GM19035 (cell line): ENCODE measurements around the gene MMP8.

ENCODE experiments used
- ATAC-seq: cut with Tn5 transposase; IDR thresholded peaks from one replicate; pipeline ENCODE4 v1.9.1; 2021; ENCODE audit not compliant: unreplicated experiment

Gene MMP8

DNA sequence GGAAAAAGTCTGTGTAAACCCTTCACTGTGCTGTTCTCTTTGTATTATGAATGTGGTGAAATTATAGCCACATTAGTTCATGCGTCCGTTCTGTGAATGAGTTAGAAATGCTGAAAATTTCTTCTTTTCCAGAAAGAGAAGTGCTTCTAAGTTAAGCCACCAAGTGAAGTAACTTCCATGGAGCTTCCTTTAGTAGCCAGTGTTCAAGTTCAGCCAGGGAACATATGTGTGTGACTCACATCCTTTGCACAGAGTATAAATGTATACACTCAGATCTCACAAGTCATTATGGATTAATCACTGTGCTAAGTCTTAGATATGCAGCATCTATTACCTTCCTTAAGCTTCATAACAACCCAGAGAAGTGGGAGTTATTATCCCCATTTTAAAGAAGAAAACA lies 3.1 kb upstream of the MMP8 start:
- ATAC-seq: no peak

DNA sequence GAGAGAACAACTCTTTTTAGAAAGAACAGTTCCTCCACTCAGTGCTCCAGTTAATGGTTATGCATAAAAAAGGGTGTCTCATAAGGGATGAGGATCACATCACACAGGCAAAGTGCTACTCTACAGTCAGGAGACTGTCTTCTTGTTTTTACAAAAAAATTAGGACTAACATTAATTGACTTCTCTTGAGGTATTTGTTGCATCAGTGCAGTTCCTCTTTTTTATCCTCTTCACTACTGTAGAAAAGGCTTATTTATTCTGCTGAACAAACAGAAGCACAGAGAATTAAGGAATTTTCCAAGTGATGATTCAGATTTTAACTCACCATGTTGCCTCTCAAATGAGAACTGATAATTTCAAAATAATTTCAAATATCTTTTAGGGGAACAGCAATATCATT lies 1.9 kb downstream of the MMP8 start:
- no peak for ATAC-seq

DNA sequence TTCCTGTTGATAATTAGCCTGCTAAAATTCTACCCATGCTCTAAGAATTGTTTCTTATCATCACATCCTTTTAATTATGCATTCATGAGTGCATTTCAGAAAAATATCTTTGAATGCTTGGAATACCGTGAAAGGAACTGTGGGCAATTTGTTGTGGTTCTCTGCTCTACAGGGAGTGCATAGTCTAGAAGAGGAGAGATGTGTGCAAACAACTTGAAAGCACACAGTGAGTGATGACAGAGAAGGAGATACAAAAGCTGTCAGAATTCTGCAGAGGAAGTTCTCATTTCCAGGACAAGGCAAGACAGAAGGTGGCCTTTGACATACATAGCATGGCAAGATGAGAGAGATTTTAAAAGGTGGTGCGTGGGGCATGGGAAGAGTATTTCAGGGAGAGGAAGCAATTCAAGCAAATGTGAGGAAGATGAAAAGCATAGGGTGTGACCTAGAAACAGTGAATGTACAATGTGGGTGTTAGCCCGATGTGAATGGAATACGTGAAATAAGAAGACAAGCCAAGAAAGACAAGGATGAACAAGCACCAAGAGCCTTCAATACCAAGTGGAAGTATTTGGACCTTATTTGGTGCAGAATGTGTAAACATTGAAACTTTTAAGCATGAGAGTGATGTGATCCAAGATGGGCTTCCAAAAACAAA lies 5.0 kb downstream of the MMP8 start:
- no peak for ATAC-seq

DNA sequence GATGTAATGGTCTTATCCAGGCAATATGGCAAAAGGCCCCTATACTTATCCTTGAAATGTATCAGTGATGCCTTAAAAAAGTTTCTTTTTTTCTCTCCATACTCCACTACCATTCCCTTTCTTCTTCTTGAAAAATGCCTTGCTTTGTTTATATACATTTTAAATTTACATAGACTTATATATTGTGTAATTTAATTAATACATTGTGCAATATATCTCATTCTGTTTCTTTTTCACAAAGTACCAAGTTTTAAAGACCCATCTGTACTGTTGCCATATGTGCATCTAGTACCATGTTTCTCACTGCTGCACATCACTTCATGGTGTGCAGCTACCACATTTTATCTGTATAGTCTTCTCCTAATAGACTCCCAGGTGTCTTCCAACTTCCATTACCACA lies 7.5 kb downstream of the MMP8 start:
- ATAC-seq: no peak

DNA sequence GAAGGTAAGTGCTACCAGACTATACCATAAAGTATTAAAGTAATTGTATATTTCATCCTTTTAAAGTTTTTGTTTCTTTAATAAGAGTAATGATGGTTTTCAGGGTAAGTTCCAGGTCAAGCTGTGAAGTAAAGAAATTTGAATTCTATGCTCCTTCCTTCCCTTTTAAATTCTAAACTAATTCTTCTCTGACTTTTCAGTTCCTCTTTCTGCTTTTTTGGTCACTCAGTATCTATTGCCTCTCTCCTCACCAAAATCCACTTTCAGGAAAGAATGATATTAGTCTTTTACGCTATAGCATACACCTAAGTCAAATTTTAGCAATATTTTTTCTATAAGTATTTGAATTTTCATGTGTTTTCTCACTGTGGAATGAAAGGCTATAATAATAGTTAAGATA lies 8.2 kb downstream of the MMP8 start:
- no peak for ATAC-seq

DNA sequence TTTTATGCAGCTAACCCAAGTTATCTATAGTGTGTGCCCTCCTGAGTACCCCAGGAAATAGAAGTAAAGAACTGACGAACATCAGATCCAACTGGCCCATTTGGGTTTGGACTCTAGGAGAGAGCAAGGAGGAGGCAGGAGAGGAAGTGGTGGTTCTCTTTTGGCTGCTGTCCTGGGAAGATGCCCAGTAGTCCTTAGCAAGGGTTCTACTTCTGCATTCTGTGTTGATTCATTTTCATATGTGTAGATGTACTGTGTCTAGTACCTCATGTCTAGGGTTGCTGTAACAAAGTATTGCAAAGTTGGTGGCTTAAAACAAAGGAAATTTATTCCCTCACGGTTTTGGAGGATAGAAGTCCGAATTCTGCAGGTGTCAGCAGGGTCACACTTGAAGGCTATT lies 12.6 kb downstream of the MMP8 start:
- no peak for ATAC-seq

DNA sequence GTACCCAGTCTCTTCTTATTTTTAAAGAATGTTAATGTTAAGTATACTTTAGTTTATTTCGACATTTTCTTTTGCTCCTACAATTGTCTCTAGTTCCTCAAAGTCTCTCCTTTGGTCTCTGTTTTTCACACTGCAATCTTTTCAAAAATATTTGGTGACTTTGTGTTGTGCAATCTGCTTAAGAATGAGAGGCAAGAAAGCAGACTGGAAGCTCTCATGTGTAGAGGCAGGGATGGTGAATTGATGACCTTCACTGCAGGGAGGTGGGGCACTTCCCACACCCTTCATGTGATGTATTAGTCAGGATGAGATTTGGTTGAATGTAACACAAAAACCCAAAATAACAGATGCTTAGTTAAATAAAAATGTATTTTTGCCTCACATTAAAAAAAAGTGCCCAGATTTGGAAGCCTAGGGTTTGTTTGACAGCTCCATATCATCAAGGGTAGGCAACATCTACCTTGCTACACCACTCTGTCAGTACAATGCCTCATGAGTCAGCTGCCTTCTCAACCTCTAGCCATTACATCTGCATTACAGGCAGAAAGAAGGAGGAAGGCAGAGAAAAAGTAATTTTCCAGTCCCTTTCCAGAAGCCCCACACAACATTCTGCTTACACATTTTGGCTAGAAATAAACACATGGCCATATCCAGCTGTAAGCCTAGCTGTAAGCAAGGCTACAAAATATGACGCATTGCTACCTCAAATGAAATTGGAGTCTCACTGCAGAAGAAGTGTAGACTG lies 15.4 kb downstream of the MMP8 start:
- no peak for ATAC-seq

DNA sequence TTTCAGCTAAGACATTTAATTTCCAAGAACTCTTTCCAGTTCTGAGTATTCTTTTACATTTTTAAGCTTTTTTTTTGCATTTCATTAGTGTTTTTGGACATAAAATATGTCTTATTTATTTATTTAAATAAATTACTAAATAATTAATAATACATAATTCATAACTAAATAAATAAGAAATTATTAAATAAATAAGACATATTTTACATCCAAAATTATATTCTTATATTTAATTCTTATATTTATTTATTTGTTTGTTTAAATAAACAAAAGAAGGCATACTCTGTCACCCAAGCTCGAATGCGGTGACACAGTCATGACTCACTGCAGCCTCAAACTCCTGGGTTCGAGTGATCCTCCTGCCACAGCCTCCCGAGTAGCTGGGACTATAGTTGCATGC lies 16.1 kb downstream of the MMP8 start:
- no peak for ATAC-seq

DNA sequence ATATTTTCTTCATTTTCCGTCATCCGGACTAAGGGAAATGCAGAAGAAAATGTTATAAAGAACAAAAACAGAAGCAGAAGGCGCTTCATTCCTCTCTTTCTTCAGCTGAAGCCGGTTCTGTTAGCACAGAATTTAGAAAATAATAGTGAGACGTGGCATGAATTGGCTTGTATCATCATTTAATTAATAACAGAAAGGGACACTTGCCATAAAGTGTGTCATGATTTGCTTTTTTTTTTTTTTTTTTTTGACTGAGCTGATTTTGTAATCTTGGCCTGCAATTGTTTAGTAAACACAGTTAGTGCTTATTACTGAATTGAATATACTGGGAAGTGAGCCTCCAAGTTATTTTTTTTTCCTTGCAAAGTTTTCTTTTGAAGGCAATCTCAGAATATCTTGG lies 19.1 kb downstream of the MMP8 start, which contains the start of gene MMP27:
Gene MMP27 (minus strand): TSS at position 144 of the 400 bp plus-strand sequence. CDS start 55 bp downstream, at position 89.
- no peak for ATAC-seq

DNA sequence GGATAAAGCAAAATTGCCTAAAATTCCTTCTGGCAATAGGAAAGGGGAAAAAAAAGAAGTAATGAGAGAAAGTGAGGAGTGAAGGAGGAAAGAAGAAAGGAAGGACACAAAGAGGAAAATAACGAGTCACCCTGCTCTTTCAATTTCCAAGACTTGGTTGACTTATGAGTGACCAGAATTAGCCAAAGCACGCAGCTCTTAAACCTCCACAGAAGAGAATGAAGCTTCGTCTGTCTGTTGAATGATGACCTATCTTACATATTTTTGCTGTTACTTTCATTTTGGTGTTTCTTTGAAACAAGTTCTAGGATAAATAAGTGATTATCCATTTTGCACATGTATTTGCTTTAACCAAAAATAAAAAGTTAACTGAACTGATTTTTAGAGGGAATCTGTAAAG lies 19.9 kb downstream of the MMP8 start:
- no peak for ATAC-seq

DNA sequence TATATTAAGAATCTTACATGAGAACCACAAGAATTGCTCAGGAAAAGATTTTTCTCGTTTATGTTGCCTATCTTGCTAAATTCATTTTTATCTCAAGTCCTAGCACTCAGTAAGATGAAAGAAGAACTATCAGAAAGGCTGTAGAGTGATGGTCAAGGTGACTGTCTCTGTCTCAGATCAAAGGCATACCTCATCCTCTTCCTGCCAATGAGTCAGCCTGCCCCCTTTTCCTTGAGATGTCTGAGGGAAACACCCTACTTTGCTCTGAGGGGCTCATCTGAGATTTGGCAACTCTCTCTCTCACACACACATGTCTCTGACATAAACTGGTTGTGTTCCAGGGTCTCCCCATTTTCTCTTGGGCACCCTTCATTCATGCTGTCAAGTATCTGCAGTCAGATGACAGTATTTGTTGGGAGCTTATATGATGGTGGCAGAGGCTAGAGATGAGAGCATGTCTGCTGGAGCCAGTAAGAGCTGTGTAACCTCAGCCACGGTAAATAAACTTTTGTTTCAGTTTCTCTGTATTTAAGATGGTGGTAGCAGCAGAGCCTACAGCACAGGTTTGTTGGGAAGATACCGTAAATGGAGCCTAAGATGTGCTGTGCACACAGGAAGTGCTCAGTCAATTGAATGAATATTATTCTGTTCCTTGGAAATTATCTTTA lies 20.8 kb downstream of the MMP8 start:
- no peak for ATAC-seq

DNA sequence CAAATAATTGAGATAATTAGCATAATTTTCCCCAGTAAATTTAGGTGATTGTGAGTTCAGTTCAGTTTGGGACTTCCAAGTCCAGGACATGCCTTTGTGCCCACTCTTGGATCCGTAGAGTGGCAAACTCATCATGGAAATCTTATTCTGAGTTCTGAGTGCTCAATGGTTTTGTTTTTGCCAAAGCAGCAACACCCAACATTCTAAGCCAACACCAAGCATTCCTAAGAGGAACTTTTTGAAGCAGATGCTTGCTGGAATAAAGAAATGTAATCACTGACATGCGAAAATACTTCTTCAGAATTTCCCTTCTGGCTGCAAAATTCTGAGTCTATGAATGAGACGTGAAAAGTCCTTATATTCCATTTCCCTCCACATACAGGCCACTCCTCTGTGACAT lies 29.6 kb downstream of the MMP8 start:
- no peak for ATAC-seq

DNA sequence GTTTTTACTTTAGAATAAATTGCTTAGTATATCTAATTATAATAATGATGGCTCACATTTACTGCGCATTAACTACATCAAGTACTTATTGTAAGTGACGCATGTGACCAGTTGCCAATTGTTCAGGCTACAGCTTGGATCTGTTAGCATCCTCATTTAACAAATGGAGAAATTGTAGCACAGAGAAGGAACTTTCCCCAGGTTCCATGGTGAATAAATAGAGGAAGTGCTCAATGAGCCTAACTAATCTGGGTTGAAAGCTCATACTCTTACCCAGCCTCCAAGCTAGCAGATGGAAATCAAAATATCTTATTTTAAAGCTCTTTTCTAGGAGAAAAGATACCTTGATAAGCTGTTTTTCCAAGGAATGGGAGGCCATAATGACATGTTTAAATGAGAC lies 39.0 kb downstream of the MMP8 start:
- ATAC-seq: no peak

DNA sequence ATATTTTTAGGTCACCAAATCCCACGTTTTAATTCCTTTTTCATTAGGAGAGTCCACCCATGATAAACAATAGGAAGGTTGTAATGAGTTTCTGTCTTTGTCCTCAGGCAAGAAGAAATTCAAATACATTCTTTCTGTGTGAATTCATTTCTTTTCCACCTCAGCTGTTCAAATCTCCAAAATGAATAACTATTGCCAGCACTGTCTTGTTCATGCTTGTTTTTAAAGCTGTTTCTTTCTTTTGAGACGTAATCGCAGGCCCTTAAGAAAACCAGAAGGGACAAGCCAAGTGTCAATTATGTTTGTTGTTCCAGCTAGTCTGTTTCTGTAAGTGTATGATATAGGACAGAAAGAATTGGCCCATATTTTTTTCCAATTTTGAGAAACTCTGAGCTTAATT lies 39.4 kb downstream of the MMP8 start:
- ATAC-seq: no peak

DNA sequence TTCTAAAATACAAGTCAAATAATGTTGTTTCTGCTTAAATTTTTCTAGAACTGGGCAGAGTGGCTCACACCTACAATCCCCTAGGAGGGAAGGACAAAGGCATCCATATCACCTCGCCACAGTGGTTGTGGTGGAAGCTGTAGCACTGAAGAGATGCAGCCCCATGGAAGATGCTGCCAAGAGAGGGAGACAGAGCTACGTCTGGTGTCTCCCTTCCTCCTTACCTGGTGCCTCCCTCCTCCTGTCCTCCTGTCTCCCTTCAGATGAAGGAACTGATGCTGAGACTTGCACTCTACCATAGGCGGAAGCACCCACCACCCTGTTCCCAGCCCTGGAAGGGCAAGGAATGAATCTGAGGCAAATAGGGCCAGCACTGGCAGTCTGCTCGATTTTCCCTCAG lies 41.5 kb downstream of the MMP8 start:
- no peak for ATAC-seq

DNA sequence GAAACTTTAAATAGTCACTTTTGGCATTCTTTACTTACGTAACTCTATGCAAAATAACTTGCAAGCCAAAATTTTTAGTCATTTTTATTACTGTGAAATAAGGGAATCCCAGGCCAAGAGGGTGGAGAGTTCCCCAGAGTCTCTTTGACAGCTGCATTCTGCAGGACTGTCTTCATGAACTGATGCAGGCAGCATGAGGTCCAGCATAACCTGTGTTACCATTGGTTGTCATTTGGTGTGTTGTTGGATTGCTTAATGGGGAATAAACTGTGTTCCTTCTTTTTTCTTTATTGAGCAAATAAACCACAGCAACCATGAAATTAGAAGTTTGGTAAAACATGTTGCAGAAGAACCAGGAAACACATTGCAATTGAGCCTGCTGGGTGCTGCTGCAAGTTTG lies 43.8 kb downstream of the MMP8 start:
- no peak for ATAC-seq

DNA sequence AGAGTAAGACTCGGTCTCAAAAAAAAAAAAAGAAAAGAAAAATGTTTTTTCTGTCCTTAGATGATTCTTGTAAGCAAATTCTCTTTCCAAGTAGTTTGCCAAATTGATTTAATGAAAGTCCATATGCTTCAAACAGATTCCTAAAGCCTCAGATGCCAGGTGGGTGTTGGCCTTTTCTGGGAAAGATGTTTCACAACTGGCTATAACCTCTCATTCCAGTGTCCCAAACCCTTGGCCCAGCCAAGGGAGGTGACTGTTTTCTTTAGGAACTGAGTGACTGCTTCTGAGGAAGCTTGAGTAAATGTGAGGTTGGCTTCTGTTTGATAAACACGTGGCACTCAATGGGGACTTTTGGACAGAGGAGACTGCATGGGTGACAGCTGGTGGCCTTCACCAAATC lies 46.7 kb downstream of the MMP8 start:
- no peak for ATAC-seq

DNA sequence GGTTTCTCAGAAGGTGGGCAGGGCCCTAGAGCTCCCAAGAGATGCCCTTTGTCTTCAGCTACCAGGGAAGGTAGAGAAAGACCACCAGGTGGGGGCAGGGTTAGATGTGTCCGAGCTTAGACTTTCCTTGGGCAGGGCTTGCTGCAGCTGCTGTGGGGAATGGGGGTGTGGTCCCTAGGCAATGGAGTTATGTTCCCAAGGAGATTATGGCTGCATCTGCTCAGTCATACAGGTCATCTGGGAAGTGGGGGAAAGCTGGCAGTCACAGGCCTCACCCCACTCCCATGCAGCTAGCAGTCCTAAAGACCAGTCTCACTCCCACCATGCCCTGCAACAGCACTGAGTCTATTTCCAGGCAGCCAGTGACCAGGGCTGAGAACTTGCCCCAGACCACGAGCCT lies 48.7 kb downstream of the MMP8 start:
- no peak for ATAC-seq

DNA sequence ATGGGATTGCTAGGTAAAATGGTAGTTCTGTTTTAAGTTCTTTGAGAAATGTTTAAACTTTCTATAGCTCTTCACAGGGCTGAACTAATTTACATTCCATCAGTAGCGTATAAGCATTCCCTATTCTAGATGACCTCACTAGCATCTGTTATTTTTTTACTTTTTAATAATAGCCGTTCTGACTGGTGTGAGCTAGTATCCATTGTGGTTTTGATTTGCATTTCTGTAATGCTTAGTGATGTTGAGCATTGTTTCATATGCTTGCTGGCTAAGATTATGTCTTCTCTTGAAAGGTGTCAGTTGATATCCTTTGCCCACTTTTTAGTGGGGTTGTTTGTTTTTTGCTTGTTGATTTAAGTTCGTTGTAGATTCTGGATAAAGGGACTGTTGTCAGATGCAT lies 55.1 kb downstream of the MMP8 start:
- ATAC-seq: peak; percentile 71

DNA sequence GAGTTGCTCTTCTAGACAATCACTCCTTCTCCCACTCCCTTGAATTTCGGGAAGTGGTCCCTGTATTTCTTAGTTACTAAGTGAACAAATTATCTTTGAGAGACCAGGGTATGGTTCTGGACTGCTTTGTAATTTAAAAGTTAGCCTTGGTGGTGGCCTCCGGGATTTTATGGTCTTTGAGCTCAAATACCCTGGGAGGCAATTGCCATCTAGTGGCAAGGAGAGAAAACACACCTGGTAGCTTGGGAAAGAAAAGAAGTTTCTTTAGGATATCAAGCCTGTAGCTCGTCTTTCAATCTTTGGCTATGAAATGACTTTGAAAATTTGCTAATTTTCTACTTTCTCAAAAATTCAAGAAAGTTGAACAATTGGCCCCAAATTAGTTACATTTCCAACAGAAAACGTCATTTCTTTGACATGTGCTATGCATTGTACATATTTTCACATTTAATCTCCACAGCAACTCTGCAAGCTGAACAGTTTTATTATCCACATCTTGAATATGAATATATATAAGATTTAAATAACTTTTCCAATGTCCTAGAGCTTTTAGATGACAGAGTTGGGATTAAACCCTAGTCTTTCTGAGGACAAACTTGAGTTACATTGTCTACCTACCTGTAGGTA lies 58.3 kb downstream of the MMP8 start:
- ATAC-seq: peak; percentile 61

DNA sequence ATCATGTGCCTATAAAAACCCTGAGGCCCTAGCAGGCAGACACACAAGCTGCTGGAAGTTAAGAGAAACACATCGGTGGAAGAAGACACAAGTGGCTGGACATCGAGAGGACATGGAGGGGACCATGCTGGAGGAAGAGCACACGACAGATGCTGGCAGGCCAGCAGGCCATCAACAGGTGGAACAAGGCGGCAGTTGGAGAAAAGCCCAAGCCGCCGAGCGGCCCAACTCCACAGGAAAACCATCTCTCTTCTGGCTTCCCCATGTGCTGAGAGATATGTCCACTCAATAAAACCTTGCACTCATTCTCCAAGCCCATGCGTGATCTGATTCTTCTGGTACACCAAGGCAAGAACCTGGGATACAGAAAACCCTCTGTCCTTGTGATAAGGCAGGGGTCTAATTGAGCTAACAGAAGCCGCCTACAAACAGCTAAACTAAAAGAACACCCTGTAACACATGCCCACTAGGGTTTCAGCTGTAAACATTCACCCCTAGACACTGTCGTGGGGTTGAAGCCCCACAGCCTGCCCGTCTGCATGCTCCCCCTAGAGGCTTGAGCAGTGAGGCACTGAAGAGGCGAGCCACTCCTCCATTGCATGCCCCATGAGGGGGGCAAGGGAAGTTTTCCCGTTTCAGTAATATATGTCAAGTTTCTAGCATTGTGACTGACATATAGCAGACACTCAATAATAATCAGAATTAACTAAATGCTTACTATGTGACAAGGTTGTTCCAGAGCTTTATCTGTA lies 60.6 kb downstream of the MMP8 start:
- ATAC-seq: peak; percentile 48
